Cardiac septum (tissue), 1 donor: ENCODE results near the gene SLC25A44. TPM values are rescaled to one million over a fixed set of nuclear protein-coding genes. Genes with fewer than 3 reads are reported as not detected.

Experiments used
- DNase-seq: peaks from one replicate; pipeline ENCODE4 v3.0.0-alpha.2; 2020; ENCODE audit warnings: low spot score
- intact Hi-C: fragments of 100-400 bp; cut with DNase I; formaldehyde crosslinking; loops from one replicate; pipeline ENCODE4 v1.14.0; 2022
- total RNA-seq: library from RNA; stranded (reverse); fragmentation: NEBNext Ultra II Directional; extraction: Animal tissue kit (Norgen Biotek cat#: 25700); gene quantifications from one replicate; pipeline ENCODE4 v1.2.1, GENCODE V29; 2021
- donor health status: DM: no; HTN: no; CAD: no.

The SLC25A44 gene
- total RNA-seq, 1 donor from 2014 or later = 15.4 TPM

DNA sequence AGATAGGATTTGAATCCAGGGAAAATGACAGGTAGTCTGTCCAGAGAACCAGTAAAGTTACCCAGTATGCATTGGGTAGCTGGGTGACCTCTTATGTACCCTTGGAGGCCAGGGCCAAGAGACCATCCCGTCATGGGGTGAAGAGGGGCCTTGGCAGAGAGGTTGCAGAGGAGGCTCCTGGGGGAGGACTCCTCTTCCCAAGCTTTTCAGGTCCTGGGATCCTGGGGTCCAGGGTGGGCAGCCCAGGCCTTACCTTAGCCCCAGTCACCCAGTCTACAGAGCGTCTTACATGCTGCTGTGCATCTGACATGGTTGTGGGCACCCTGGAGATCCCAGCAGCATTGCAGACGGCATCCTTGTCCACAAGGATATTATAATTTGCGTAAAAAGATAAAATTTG lies 32.9 kb downstream of the SLC25A44 start:
- no peak for DNase-seq
- intact Hi-C loops = no loop called here

DNA sequence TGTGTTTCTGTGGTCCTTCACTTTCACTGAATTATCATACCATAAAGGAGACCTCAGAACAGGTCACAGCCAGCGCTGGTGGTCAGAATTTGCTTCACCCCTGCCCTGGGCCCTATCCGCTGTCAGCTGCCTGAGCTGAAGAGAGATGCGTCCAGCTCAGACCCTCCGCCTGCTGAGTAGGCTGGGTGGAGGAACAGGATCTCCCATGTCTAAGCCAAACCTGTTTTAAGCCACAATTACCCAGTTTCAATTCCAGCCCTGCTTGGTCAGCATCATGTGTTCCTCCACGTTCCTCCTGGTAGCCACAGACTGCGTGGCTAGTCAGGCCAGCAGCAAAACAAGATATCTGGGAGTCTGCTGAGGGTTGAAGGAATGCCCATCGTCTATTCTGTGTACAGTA lies 34.6 kb downstream of the SLC25A44 start:
- no peak for DNase-seq
- intact Hi-C loops = no loop called here

DNA sequence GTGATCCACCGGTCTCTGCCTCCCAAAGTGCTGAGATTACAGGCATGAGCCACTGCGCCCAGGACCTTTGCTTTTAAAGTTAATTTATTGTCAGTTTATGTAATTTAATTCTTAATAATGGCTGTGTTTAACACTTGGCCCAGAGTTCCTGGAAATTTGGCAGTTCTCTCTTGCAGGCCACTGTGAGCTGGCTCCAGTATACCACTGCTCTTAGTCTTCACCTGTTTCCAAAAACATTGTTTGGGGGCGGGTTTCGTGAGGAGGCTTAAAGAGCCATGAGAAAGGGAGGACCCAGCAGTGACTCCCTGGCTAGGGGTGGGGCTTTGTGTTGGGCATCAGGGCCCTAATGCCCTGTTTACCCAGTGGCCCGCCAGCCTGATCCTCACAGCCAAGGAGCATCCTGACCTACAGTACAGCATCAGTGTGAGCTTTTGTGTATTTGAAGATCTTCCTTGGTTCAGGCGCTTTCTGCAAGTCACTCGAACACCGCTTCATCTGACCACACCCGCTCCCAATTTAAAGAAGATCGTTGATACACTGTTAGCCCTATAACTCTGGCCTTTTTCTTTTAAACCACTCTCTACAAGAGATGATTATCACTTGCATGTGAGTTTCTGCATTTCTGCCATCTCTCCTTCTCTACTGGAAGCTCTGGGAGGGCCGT lies 36.0 kb downstream of the SLC25A44 start:
- DNase-seq = no peak

GRCh38 chr1:156230473-156230837 lies 36.6 kb downstream of the SLC25A44 start:
- intact Hi-C loops = no loop called here
- no peak for DNase-seq

More for the DNA sequence above, 36.0 kb downstream of the SLC25A44 start:
- intact Hi-C loops = no loop called here

DNA sequence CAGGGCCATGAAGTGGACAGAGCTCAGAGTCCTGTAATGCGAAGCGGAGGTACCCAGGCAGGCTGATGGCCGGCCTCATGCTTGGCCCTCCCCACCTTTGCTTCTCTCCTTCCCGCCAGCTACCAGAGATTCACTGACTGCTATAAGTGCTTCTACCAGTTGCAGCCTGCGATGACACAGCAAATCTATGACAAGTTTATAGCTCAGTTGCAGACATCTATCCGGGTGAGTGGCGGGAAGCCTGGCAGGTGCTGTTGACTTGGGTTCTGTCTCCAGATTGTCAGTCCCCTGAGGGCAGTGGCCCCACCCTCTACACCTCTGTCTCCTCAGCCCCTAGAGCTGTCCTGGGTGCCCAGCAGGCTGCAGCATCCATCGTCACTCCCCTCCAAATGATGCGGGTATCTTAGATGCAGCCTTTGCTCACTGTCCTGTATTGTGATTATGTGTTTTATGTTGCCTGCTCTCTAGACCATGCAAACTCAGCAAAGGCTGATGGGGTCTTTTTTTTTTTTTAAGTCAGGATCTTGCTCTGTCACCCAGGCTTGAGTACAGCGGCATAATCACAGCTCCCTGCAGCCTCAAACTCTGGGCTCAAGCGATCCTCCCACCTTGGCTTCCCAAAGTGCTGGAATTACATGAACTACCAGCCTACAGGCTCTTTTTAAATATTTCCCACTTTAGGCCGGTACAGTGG lies 38.4 kb downstream of the SLC25A44 start:
- no peak for DNase-seq
- intact Hi-C loops = no loop called here

- intact Hi-C loops = no loop called here
- DNase-seq = no peak
These were observed 39.7 kb downstream of the SLC25A44 start for GRCh38 chr1:156233426-156234127.

DNA sequence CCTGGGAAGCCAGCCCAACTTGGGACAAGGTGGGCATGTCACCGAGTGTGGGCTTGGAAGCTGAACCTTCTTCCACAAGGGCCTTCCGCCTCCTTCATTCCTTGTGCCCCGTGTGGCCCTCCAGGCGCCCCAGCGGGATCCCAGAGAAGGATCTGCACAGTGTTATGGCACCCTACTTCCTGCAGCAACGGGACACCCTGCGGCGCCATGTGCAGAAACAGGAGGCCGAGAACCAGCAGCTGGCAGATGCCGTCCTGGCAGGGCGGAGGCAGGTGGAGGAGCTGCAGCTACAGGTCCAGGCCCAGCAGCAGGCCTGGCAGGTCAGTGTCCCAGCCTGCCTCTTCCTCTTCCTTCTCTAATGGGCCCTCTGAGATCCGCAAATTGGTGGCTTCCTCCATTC lies 42.3 kb downstream of the SLC25A44 start:
- no peak for DNase-seq
- intact Hi-C loops = no loop called here

DNA sequence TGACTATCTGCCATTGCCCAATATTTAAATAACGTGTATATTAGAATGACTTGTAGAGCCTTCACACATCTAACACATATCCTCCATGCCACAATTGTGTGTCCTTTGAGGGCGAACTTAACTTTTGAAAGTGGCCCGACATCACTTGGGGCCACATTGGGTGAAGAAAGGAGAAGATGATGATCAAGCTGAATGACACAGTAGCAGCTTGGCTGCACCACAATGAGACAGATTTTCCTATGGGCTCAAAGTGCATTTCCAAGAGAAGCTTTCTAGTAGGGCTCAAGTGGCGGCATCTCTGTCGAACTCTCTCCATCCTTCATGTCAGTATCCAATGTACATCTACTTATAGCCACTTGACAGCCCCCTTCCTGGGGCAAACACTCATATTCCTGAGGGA lies 44.3 kb downstream of the SLC25A44 start:
- DNase-seq = no peak
- intact Hi-C loops = no loop called here

GRCh38 chr1:156241311-156241811 lies 47.5 kb downstream of the SLC25A44 start:
- intact Hi-C loops = no loop called here

GRCh38 chr1:156241926-156242325 lies 48.0 kb downstream of the SLC25A44 start, which contains the start of gene BGLAP:
Gene BGLAP (plus strand): TSS chr1:156242184. CDS start chr1:156242232, 48 bp downstream.
- no peak for DNase-seq
- intact Hi-C loops = no loop called here

More at GRCh38 chr1:156241311-156241811, 47.5 kb downstream of the SLC25A44 start:
- no peak for DNase-seq

DNA sequence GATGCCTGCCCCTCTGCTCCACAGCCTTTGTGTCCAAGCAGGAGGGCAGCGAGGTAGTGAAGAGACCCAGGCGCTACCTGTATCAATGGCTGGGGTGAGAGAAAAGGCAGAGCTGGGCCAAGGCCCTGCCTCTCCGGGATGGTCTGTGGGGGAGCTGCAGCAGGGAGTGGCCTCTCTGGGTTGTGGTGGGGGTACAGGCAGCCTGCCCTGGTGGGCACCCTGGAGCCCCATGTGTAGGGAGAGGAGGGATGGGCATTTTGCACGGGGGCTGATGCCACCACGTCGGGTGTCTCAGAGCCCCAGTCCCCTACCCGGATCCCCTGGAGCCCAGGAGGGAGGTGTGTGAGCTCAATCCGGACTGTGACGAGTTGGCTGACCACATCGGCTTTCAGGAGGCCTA lies 48.8 kb downstream of the SLC25A44 start:
- no peak for DNase-seq
- intact Hi-C loops = no loop called here

DNA sequence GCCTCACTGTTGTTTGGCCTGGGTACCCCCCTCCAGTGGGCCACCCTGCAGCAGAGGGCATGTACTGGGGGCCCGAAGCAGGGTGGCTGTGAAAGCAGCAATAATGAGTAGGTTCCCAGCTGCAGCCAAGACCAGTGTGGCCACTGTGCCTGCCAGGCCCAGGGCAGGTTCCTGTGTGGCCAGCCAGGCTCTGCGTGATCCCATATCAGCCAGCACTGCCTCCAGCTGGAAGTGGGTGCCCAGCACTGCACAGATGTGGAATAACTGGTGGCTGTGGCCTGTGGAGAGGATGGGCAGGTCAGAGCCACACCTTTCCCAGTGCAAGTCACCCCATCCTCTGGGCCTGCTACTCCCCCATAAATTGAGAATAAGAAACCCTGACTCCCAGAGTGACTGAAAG lies 50.2 kb downstream of the SLC25A44 start:
- intact Hi-C loops = no loop called here
- no peak for DNase-seq

GRCh38 chr1:156244712-156245111 lies 50.8 kb downstream of the SLC25A44 start:
- intact Hi-C loops = no loop called here
- no peak for DNase-seq

GRCh38 chr1:156245451-156246232 lies 51.7 kb downstream of the SLC25A44 start:
- no peak for DNase-seq
- intact Hi-C loops = no loop called here

GRCh38 chr1:156246241-156246780 lies 52.4 kb downstream of the SLC25A44 start:
- DNase-seq = no peak
- intact Hi-C loops = no loop called here

DNA sequence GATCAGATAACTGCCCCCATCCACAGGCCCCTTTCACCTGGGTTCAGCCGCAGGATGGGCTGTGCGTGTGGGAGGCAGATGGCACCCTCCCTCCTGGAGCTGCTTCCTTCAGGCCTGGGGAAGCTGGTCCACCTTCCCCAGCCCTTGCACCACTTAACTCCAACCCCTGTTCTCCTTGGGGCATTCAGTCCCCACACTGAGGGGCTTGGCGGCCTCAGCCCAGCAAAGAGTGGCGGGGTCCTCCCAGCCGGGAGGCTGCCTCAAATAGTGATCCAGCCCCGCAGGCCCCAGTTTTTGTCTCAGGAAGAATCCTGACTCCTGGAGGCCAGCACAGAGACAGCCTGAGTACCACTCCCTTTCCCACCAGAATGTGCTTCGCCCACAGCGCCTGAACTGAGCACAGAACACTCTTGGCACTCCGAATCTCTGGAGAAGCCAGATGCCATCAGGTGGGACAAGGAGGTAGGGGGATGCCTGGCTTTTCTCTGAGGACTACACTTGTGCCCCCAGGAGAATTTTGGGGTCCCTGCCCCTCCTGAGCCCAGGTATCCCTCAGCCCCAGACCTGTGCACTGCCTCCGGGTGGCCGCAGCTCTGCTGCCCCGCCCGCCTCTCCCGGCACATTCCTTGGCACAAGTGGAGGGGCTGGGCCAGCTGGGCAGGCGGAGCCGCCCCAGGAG lies 53.0 kb downstream of the SLC25A44 start:
- DNase-seq = no peak
- intact Hi-C loops = no loop called here

DNA sequence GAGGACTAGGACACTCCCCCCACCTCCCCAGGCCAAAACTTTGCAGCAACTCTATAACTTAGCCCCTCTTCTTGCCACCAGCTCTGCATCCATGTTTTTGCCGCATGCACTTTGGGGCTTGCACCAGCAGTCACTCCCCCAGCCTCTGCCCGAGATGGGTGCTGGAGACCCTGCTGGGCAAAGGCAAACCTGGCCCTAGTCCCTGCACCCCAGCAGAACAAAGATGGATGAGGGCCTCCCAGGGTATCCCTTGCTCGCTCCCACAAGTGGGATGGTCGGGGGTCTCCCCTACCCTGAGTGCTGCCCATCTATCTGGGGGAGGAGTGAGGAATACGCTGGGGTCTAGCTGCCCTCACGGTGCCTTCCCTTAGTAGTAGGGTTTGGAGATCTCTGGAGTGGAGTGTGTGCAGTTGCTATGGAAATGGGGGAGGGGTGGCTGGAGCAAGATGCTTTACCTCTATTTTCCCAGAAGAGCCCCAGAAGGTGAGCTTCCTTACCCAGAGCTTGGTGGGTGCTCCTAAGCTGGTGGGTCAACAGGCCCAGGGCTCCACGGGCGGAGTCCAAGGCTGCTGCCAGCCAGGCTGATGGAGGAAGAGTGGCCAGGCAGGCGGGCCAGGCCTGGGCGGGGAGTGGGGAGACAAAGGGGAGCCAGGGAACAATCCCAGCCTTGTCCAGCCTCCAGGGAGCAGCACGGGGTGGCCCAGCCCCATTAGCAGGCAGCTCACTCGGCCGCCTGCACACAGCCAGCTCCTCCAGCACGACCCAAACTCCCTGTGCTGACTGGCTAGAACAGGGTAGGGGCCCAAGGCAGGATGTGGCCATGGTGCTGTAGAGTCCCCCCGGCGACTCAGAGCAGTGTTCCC lies 53.8 kb downstream of the SLC25A44 start, which contains the start of gene PAQR6:
Gene PAQR6 (minus strand): TSS at position 597 of the 863 bp plus-strand sequence. CDS start 1,325 bp downstream, outside the sequence.
- DNase-seq = no peak
- intact Hi-C loops = no loop called here

DNA sequence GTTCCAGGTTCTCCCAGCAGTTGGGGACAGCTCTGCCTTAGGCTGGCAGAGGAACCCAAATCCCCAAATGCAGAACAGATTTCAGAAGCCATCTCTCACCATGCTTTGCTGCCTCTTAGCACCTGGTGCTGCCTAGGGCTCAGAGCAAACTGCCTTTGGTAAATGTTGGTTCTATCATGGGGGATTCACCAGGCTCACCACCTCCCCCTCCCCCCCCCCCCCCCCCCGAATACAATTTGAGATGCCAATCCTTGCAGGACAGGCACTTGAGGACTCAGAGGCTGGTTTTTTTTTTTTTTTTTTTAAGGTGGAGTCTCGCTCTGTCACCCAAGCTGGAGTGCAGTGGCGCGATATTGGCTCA lies 54.4 kb downstream of the SLC25A44 start:
- intact Hi-C loops = no loop called here
- DNase-seq = no peak
